GM21786 (cell line): Measurements from ENCODE around the gene WDR33.

ENCODE experiments used
- ATAC-seq: cut with Tn5 transposase; IDR thresholded peaks from one replicate; pipeline ENCODE4 v1.9.1; 2021; ENCODE audit not compliant: unreplicated experiment

WDR33 gene

DNA sequence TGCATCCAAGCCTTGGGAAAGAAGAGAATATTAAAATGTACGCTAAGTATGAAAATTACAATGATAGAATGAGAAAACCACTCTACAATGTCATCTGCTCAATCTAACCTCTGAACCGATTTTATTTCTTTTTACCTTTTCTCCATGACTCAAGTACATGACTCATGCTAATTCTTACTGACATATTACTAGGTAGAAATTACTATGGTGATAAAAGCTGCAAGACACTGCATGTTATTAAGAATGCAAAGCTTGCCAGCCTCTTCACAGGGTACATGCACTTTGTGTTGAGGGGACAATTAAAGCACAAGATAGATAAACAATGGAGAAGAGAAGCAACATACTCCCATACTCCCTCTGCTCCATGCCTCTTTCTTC lies 89.0 kb downstream of the WDR33 start:
- no peak for ATAC-seq

GRCh38 chr2:127721311-127721977 lies 89.5 kb downstream of the WDR33 start:
- no peak for ATAC-seq

DNA sequence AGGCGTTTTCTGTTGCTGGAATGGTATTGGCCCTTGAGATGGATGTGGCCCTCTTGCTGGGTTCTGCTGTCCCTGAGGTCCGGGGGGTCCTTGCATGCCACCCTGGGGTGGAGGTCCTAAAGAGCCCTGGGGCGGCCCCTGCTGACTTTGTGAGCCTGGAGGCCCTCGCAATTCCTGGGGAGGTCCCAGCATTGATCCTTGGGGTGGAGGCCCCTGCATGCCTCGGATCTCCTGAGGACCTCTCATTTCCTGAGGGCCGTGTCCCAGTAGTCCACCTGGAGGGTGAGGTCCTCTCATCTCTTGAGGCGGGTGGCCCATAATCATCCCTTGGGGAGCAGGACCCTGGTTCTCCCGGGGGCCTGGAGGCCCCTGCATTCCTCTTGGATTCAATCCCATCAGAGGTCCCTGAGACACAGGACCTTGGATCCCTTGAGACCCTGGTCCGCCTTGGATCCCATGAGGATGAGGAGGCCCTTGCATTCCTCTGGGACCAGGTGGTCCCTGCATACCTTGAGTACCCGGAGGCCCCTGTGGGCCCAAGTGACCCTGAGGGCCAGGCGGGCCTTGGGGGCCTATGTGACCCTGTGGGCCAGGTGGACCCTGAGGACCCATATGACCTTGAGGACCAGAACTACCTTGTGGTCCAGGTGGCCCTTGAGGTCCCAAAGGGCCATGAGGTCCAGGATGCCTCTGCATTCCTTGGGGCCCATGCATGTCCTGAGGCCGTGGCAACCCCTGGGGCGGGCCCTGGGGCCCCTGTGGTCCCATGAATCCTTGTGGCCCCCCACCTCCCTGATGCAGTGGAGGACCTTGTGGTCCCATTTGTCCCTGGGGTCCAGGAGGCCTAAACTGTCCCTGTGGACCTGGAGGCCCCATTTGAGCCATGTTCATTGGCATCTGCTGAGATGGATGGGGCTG lies 91.4 kb downstream of the WDR33 start:
- no peak for ATAC-seq

DNA sequence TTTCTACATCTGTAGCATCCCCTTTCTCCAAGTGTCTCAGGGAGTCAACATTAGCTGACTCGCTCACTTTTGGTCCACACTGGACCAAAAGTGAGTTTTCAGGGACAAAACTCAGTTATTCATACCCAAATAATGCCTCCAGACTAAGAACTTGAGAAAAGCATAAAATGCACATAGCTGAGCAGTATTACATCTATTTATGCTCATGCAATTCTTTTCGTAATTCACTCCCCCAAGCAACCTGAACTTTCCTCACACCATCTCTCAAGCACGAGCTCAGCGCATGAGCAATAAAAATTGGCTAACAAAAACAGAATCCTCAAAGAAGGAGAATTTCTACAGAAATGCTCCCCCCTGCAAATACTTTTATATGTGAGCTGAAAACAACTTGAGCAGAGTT lies 92.7 kb downstream of the WDR33 start:
- no peak for ATAC-seq

DNA sequence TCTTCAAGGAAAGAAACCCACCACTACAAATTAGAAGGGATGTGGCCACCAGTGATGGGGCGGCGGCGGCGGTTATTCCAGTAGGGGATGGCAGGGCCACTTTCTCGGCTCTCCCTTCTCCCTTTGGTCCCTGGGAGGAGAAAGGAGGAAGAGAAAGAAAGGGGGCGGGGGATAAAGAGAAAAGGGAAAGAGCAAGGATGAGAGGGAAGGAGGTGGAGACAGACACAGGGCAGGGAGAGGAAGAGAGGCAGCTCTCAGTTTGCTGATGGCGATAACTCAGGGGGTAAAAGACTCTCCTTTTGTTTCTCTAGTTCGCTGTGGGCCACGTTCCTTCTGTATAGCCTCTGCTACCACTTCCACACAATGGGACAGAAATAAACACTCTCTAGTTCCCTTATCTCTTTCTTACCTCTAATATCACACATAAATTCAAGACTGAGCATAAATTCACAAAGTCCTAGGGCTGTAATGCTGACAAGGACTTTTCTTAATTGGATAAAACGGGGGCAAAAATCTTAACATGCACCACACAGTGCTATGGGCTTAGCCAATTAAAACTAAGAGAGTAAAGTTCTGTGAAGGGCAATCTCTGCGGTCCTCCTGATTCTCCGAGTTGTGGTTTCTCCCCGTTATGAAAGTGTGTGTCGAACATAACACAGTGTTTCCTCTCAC lies 95.1 kb downstream of the WDR33 start:
- ATAC-seq = no peak

- ATAC-seq = no peak
Observed at GRCh38 chr2:127713562-127713961, 97.4 kb downstream of the WDR33 start.

DNA sequence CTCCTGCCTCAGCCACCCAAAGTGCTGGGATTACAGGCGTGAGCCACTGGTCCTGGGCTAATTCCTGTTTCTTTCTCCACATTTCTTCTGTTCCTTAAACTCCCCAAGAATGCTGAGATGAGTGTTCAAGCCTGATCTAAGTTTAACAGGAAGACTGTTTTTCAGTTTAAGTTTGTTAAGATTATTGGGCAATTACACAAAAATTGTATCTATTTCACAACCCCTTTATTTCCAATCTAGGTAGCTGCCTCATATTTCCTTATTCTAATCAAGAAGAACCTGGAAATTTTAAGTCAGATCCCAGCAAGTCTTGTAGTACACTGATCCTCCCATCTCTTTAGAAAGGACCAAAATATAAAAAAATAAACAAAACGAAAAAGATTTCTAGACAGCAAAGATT lies 98.0 kb downstream of the WDR33 start:
- ATAC-seq = no peak

DNA sequence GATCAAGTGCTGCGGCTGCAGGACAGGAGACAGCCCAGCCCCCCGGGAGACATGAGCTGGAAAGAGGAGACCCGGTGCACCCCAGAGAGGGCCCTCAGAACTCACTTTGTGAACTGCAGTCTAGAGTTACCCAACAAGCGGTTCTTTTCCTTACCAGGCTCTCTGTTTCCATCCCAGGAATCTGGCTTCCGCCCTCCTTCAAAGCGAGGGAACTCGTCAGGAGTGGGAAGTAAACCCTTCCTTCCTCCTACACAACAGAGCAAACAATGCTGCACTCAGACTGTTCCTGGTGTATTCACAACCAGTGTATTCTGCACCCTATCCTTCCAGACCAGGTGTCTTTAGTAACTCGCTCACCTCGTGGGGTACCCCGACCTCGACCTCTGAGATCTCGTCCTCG lies 101.6 kb downstream of the WDR33 start:
- no peak for ATAC-seq

DNA sequence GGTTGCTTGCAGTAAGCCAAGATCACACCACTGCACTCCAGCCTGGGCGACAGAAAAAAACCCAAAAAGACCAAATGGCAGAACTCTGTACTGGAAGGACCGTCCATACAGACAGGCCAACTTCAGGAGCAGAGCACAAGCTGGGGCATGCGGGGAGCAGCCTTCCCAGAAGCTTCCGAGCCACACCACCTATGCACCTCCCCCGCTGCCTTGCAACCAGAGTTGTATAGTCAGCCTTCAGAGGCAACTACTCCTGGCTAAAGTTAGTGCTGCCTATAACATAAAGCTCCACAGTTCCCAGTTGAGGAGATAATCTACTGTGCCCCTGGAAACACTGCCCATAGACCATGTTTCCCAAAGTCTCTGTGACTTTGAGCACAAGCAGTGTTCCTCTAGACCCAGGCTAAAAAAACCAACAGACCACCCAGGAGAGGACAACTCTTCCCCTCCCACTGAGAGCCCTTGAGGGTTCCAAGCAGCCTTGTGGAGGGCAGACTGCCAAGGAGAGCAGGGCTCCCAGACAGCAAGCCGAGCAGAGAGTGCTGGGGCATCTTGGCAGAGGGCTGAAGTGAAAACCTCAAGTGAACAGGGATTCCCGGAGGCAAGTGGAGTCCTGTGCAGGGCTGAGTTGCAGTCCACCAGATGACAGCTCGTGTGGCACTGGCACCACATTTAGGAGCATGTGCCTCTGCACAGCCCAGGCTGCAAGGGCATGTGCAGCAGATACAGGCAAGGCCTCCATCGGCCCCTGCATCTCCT lies 102.9 kb downstream of the WDR33 start:
- ATAC-seq = no peak

- no peak for ATAC-seq
Observed at GRCh38 chr2:127706215-127706990, 104.6 kb downstream of the WDR33 start.

DNA sequence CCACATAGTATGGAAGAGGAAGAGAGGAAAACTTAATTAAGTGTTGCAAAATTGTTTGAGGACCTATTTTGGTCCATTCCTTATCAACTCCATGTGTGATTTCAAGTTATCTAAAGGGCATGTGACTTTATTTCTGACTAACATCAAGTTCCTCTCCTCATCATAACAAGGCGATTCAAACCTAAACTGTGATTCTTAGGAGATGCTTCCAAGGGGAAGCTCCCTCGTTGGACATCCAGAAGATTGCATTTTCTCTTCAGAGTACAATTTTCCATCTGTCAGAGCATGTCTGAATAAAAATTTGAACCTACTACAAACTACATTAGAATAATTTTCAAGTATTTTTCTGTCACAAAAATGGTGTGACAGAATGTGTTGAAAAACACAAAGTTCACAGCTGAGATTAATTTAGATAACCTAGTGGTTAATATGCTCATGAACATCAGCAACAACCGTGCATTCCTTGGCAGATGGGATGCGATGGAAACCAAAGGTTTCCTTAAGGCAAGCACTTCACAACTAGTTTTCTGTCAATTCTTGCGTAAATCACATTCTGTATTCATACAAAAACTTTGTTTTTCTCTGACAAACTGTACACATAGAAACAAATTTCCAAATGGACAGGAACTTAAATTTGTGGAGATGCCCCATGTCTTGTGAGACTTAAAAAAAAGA lies 105.4 kb downstream of the WDR33 start:
- no peak for ATAC-seq

GRCh38 chr2:127704641-127705390 lies 106.2 kb downstream of the WDR33 start:
- ATAC-seq = no peak

GRCh38 chr2:127703282-127703681 lies 107.7 kb downstream of the WDR33 start:
- no peak for ATAC-seq

DNA sequence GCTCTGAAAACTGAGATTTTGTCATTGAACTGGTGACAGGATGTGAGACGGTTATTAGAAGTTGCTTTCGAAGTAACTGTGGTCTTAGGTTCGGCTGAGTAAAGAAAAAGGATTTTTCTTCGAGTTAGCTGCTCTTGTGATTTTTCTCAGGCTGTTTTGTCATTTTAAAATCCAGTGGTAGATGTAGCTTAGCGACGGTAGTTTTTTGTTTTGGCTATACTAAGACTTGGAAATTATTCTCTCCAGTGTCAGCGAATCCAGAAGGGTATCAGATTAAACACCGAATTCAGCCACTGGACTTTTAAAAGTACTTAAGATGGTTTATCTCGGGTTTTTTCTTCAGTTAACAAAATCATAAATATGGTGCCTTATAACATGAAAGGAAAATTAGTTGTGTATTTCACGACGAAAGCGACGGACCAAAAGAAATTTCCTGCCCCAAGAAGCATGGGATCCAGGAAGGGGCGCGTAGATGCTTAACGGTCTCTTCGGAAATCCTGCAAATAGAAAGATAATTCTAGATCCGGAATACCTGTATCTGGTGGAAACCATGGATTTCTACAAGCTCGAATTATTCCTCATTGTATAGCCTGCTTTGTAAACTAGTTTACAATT lies 108.5 kb downstream of the WDR33 start:
- ATAC-seq = no peak

DNA sequence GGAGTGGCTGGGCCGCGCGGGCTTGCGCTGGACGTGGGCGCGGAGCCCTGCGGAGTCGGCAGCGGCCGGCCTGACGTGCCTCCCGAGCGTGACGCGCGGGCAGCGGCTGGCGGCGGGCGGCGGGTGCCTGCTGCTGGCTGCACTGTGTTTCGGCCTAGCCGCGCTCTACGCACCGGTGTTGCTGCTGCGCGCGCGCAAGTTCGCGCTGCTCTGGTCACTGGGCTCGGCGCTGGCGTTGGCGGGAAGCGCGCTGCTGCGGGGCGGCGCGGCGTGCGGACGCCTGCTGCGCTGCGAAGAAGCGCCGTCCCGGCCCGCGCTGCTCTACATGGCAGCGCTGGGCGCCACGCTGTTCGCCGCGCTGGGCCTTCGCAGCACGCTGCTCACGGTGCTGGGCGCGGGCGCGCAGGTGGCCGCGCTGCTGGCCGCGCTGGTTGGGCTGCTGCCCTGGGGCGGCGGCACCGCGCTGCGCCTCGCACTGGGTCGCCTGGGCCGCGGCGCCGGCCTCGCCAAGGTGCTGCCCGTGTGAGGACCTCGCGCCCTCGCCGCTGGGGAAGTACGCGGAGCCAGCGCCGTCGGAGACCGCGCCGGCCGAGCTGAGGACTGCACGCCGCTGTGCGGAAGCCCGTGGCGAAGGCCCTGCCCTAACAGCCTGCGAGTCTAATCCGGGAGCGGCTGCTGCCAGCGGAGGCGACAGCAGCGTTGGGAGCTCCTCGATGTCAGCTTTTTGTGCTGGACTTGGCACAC lies 109.1 kb downstream of the WDR33 start:
- ATAC-seq = peak; percentile 34

GRCh38 chr2:127701193-127701650 lies 109.7 kb downstream of the WDR33 start, which contains the start of gene SFT2D3:
Gene SFT2D3 (plus strand): TSS chr2:127701497. CDS start chr2:127701529, 32 bp downstream.
- ATAC-seq = peak; percentile 60

DNA sequence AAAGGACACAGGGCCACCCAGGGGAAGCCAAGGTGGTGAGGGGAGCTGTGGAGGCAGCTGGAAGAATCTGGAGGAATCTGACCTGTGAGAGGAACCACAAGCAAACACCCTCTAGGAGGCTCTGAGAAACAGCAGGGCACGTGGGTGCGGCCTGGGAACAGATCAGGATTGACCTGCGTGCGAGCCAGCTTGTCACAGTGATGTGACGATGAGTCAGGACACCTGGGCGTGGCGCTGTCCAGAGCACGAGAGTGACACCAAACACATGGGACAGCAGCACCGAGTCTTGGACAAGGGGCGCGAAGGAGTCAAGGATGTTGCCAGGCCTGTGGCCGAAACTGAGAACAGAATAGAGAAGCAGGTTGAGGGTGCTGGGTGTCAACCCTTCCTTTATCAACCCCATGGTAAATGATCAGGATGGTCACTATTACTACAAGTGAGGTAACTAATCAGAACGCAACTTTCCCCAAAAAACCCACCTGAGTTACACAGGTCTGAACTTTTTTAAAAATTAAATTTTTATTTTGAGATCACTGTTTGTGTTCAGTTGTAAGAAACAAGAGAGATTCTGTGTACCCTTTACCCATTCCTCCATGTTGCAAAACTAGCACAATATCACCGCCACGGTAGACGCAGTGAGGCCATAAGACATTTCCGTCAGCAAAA lies 110.3 kb downstream of the WDR33 start:
- ATAC-seq = peak; percentile 75
